GM12878 (cell line): ENCODE data around the gene ABCC3.

Experiments used
- CTCF ChIP-seq, 3 experiments: IDR thresholded peaks in 2 of 3; conservative IDR thresholded peaks in 1 of 3; 2 replicates each; pipeline ENCODE4 v1.5.1; 2011; ENCODE audit warnings: low read depth in 3 of 3, low read length in 3 of 3, mild to moderate bottlenecking in 3 of 3, control low read depth in 2 of 3, moderate library complexity in 2 of 3, inconsistent platforms in 1 of 3, mixed read lengths in 1 of 3; ENCODE audit not compliant: control insufficient read depth in 2 of 3, insufficient read depth in 1 of 3; ENCODE audit errors: extremely low read depth in 1 of 3
- EZH2 ChIP-seq: IDR thresholded peaks from 2 replicates; pipeline ENCODE4 v1.6.1; 2012; ENCODE audit warnings: low read depth, mild to moderate bottlenecking, control low read depth, inconsistent platforms, low read length, borderline replicate concordance; ENCODE audit not compliant: control insufficient read depth
- FOS ChIP-seq: IDR thresholded peaks from 3 replicates; pipeline ENCODE4 v1.6.1; 2011; ENCODE audit warnings: borderline replicate concordance; ENCODE audit not compliant: insufficient read length; ENCODE audit errors: extremely low read depth
- LARP7 ChIP-seq: fragments of 450-650 bp; IDR thresholded peaks from 2 replicates; pipeline ENCODE4 v1.6.1; 2017; ENCODE audit warnings: mild to moderate bottlenecking
- MAX ChIP-seq: IDR thresholded peaks from 2 replicates; pipeline ENCODE4 v1.6.1; 2012; ENCODE audit warnings: low read depth, low read length, improper control_type of control experiment
- MTA3 ChIP-seq: IDR thresholded peaks from 2 replicates; pipeline ENCODE4 v1.6.1; 2012; ENCODE audit warnings: low read length, inconsistent platforms, borderline replicate concordance
- USF1 ChIP-seq: IDR thresholded peaks from 2 replicates; pipeline ENCODE4 v1.6.1; 2011; ENCODE audit warnings: borderline replicate concordance, low read depth, mild to moderate bottlenecking, moderate library complexity, mixed read lengths, low read length; ENCODE audit not compliant: insufficient read depth; ENCODE audit errors: extremely low read length

- no peak for TF ChIP-seq LARP7
- no peak for TF ChIP-seq FOS
- TF ChIP-seq USF1 = no peak
- no peak for TF ChIP-seq MAX
- TF ChIP-seq EZH2 = no peak
- TF ChIP-seq CTCF (IDR thresholded peaks at IDR 0.05 in 2 of 3, conservative IDR thresholded peaks at IDR 0.05 in 1 of 3; ENCODE audit: control insufficient read depth in 2 of 3, extremely low read depth in 1 of 3, insufficient read depth in 1 of 3, low read depth in 3 of 3, low read length in 3 of 3) = no peak
- no peak for TF ChIP-seq MTA3
Observed at GRCh38 chr17:50661795-50662391, 27.2 kb downstream of the ABCC3 start.
